ENCODE data around the gene DGKG. TPM values are rescaled to one million over a fixed set of nuclear protein-coding genes. Genes with fewer than 3 reads are reported as not detected.

Gene DGKG
- 15.3 and 17.3 TPM in 2 replicates for total RNA-seq (2014; rRNA removed; shearing (Covaris generic))

DNA sequence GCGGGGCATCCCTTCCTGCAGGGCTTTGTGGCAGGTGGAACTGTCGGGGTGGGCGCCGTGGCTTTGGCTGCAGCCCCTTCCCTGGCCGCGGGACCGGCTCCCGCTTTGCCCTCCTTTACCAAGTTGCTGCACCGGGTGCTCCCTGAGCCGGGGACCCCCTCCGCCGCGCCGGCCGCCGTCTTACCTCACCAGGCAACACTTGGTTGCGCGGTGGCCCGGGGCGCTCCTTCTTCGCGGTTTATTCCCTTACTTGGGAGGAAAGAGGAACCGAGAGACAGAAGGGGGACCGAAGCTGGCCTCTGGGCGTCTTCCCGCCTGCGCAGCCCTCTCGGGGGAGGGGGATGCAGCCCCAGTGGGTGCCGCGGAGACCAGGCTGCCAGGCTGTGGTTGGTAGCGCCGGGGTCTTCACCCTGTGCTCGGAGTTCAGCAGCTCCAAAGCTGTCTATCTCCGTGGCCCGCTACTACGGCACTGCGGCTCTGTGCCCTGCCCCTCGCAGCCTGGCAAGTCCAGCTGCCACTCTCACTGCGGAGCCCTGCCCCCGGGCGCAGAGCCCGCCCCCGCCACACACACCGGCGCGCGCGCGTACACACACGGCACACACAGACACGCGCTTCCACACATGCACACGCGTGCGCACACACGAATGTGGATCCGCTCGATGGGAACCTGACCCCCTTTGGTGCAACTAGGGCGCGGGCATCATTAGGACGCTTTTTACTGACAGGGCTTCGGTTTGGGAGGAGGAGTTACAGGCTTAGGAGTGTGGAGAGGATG, at the start of gene DGKG:
Gene DGKG (minus strand): TSS at position 473 of the 775 bp plus-strand sequence. CDS start 41,775 bp downstream, outside the sequence.
- DNase-seq (ENCODE audit: low read depth): peak; percentile 21

GRCh38 chr3:186411089-186411488, 49.1 kb upstream of the DGKG start:
- DNase-seq (ENCODE audit: low read depth): no peak

GRCh38 chr3:186406669-186407635, 44.9 kb upstream of the DGKG start:
- no peak for DNase-seq (ENCODE audit: low read depth)

GRCh38 chr3:186401556-186401955, 39.5 kb upstream of the DGKG start:
- DNase-seq (ENCODE audit: low read depth): no peak

DNA sequence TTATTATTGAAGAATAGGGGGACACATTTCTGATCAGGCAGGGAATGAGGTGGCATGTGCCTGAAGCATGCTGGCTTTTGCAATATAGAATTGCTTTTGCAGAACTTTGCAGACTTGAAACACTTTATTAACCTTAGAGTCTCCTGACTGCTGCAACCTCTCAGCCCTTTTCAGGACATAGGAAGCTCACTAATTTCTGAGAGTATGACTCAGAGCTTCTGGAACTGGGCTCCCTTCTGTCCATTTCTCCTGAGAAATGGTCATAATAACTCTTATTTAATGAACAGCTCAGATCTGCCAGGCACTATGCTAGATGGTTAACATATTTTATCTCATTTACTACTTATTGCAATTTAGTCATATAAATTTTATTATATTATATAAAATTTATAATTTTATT, 38.6 kb upstream of the DGKG start:
- DNase-seq (ENCODE audit: low read depth): no peak

GRCh38 chr3:186400026-186400425, 38.0 kb upstream of the DGKG start:
- DNase-seq (ENCODE audit: low read depth): no peak

DNA sequence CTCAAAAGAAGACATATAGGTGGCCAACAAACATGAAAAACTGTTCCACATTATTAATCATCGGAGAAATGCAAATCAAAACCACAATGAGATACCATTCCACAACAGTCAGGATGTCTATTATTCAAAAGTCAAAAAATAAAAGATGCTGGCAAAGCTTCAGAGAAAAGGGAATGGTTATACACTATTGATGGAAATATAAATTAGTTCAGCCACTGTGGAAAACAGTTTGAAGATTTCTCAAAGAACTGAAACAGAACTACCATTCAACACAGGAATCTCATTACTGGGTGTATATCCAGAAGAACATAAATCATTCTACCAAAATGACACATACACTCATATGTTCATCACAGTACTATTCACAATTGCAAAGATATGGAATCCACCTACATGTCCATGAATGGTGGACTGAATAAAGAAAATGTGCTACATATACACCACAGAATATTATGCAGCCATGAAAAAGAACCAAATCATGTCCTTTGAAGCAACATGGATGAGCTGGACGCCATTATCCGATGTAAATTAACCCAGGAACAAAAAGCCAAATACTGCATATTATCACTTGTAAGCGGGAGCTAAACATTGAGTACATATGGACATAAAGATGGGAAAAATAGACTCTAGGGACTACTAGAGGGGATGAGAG, 32.7 kb upstream of the DGKG start:
- no peak for DNase-seq (ENCODE audit: low read depth)

- no peak for DNase-seq (ENCODE audit: low read depth)
These were observed 25.0 kb upstream of the DGKG start for GRCh38 chr3:186386883-186387560.

DNA sequence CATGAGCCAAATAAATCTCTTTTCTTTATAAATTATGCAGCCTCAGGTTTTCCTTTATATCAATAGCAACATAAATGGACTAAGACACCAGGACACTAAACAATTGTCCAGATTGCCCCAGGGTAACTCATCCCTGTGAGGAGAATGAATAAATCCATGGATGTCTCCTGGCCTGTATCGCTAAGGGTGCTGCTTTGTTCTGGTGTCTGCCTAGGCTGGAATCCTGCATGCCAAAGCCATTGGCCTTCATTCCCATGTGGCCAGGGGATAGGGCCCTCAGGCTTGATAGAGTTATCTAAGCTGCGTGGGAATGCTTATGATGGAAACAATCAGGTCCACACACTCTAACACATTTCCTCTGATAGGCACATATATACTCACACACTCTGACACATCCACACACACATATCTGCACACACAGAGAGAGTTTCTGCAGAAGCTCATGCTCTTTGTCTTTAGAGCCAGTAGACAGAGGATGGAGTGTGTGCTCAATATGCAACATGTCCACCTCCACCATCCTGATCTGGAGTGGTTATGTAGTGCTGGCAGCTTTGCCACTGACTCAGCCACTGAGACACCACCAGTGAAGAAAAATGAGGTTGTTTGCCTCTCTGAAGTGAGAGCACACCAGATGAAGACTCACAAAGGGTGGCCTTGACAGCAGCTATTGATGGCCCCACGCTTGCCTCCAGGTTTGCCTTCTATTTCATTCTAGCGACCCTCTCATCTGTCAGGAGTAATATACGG, 24.0 kb upstream of the DGKG start:
- DNase-seq (ENCODE audit: low read depth): no peak

GRCh38 chr3:186383026-186383993, 21.3 kb upstream of the DGKG start:
- peak; percentile 9 for DNase-seq (ENCODE audit: low read depth)

DNA sequence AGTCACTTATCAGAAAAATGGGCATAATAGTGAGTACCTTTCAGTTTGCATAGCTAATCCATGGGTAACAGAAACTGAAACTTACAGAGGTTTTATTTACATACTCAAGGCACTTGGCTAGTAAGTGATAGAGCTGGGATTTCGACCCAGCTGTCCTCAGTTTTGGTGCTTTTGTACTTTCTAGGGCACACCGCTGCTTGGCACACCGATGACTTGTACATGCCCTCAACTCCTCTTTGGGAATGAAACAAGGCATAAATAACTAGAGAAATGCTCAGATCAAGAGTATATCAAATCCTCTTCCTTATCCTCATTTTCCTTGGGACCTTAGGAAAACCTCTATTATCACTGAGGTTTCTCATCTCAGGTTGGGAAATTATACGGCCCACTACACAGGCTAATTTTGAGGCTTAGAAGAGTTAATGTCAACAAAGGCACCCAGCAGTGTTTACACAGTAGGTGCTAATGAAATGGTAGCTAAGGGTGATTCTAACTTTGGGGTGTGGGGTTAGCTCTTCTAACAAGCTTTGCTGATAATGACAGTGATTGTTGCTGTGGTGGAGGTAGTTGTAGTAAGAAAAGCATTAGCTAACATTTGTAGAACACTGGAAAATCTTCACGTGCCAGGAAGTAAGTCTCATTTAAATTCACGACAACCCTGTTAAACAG, 20.3 kb upstream of the DGKG start:
- DNase-seq (ENCODE audit: low read depth): no peak

- DNase-seq (ENCODE audit: low read depth): peak; percentile 11
These were observed 19.6 kb upstream of the DGKG start for GRCh38 chr3:186381424-186382216.

DNA sequence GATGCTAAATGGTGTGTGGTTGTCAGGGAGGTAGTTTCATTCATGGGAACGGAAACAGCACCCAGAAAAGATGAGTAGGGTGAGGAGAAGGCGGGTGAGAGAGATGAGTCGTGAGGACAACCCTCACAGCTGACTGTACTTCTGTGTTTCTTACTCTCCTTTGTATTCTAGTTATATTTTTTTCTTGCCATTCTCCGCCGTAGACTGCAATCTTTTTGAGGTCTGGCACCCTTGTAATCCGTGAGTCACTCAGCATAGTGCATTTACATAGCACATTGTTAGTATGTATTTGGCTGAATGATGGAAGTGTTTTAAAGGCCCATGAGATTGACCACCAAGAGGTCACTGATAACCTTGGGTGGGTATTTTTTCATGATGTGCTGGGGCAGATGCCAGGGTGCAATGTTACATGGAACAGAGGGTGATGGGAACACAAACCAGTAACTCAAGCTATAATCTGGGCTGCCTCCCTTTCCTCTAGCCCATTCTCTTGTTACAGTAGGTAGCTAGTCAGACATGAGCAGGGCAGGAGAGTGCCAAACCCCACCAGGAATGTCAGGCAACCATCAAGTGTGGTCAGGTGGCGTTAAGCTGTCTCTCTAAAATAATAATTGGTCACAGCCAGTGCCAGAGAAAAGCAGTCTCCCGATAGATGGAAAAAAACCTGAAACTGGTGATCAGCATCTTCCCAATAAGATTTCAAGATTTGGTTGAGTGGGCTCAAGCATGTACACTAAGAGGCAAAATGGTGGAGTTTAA, 18.8 kb upstream of the DGKG start:
- DNase-seq (ENCODE audit: low read depth): peak; percentile 14

GRCh38 chr3:186375443-186375842, 13.4 kb upstream of the DGKG start:
- DNase-seq (ENCODE audit: low read depth): no peak

DNA sequence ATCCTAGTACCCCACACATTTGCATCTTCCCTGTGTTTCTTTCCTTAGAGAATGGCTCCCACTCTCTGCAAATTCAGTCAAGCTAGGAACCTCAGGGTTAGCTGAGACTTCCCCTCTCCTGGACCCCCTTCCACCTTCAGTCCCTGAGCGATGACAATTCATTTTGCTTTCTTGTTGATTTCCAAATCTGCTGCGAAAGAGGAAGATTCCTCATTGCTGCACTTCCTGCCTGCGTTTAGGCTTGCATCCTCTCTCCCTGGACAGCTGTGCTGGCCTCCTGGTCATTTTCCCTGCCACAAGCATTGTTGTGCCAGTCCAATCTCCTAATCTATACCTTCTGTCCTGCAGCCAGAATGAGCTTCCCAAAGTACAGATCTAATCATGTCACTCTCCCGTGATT, 12.3 kb upstream of the DGKG start:
- no peak for DNase-seq (ENCODE audit: low read depth)

- DNase-seq (ENCODE audit: low read depth): no peak
These were observed 7.2 kb upstream of the DGKG start for GRCh38 chr3:186369217-186369616.

GRCh38 chr3:186368717-186369116, 6.7 kb upstream of the DGKG start:
- no peak for DNase-seq (ENCODE audit: low read depth)

Data from RPMI7951 (cell line).